Measurements from ENCODE around the gene ST7L.

Gene ST7L

GRCh38 chr1:112532064-112532463 is 86.9 kb downstream of the ST7L start:
- no peak for ATAC-seq
- no peak for TF ChIP-seq SNAI2 (CRISPR knock-in tag; IDR thresholded peaks at IDR 0.05)

DNA sequence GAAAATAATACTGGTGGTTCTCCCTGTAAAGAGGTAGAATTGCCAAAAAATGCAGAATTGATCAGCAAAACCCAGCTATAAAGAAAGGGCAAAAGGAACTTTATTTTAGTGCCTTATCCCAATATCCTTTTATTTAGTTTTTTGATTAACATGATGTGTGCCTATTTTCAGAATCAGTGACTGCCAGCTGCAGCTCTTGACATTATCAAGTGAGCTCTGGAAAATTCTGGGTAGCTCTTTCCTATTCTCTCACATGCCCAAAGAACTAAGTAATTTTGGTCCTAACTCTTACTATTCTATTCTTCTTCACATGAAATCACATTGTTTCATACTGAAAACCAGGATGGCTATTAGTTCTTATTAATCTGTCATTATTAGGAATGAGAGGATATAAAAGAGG is 88.1 kb downstream of the ST7L start:
- no peak for ATAC-seq
- TF ChIP-seq RARB (CRISPR knock-in tag; IDR thresholded peaks at IDR 0.05) (no peak), CREB5 (CRISPR knock-in tag; IDR thresholded peaks at IDR 0.05; ENCODE audit: low read depth) (no peak), ZFP30 (CRISPR knock-in tag; IDR thresholded peaks at IDR 0.05) (no peak), ZNF8 (CRISPR knock-in tag; IDR thresholded peaks at IDR 0.05) (no peak), POU6F1 (CRISPR knock-in tag; IDR thresholded peaks at IDR 0.05; ENCODE audit: borderline replicate concordance, low read depth) (no peak), ZNF565 (CRISPR knock-in tag; conservative IDR thresholded peaks at IDR 0.05; ENCODE audit: low read depth) (no peak), ZC3H10 (CRISPR knock-in tag; IDR thresholded peaks at IDR 0.05) (no peak), PPARA (CRISPR knock-in tag; IDR thresholded peaks at IDR 0.05; ENCODE audit: borderline replicate concordance) (no peak), TCF4 (CRISPR knock-in tag; IDR thresholded peaks at IDR 0.05; ENCODE audit: borderline replicate concordance) (no peak), ZFP3 (CRISPR knock-in tag; IDR thresholded peaks at IDR 0.05) (no peak), ISL1 (CRISPR knock-in tag; IDR thresholded peaks at IDR 0.05) (no peak), TSHZ2 (CRISPR knock-in tag; IDR thresholded peaks at IDR 0.05) (no peak), OSR1 (CRISPR knock-in tag; IDR thresholded peaks at IDR 0.05) (no peak)

- no peak for ATAC-seq
- TF ChIP-seq CSDC2 (CRISPR knock-in tag; IDR thresholded peaks at IDR 0.05) (no peak), ISL1 (CRISPR knock-in tag; IDR thresholded peaks at IDR 0.05) (no peak), SNAI2 (CRISPR knock-in tag; IDR thresholded peaks at IDR 0.05) (no peak), ZNF8 (CRISPR knock-in tag; IDR thresholded peaks at IDR 0.05) (no peak), ZNF565 (CRISPR knock-in tag; conservative IDR thresholded peaks at IDR 0.05; ENCODE audit: low read depth) (no peak), ZC3H10 (CRISPR knock-in tag; IDR thresholded peaks at IDR 0.05) (no peak), GLIS3 (CRISPR knock-in tag; IDR thresholded peaks at IDR 0.05) (no peak), RARB (CRISPR knock-in tag; IDR thresholded peaks at IDR 0.05) (no peak), TCF4 (CRISPR knock-in tag; IDR thresholded peaks at IDR 0.05; ENCODE audit: borderline replicate concordance) (no peak), CREB5 (CRISPR knock-in tag; IDR thresholded peaks at IDR 0.05; ENCODE audit: low read depth) (no peak), PATZ1 (CRISPR knock-in tag; IDR thresholded peaks at IDR 0.05; ENCODE audit: borderline replicate concordance) (no peak), ZNF70 (CRISPR knock-in tag; IDR thresholded peaks at IDR 0.05) (no peak)
Observed at GRCh38 chr1:112529301-112529700, 89.6 kb downstream of the ST7L start.

- peak; percentile 32; the same call in 2 of the 3 replicates for ATAC-seq
- no peak for TF ChIP-seq PPARA (CRISPR knock-in tag; IDR thresholded peaks at IDR 0.05; ENCODE audit: borderline replicate concordance)
- no peak for TF ChIP-seq POU6F1 (CRISPR knock-in tag; IDR thresholded peaks at IDR 0.05; ENCODE audit: borderline replicate concordance, low read depth)
- TF ChIP-seq TSHZ2 (CRISPR knock-in tag; IDR thresholded peaks at IDR 0.05): no peak
- TF ChIP-seq CREB5 (CRISPR knock-in tag; IDR thresholded peaks at IDR 0.05; ENCODE audit: low read depth): peak; percentile 12; the same call in 1 of the 2 replicates
- TF ChIP-seq ZFP30 (CRISPR knock-in tag; IDR thresholded peaks at IDR 0.05): no peak
- no peak for TF ChIP-seq TOX (CRISPR knock-in tag; IDR thresholded peaks at IDR 0.05; ENCODE audit: borderline replicate concordance)
- peak; percentile 82; the same call in 1 of the 2 replicates for TF ChIP-seq ISL1 (CRISPR knock-in tag; IDR thresholded peaks at IDR 0.05)
- TF ChIP-seq OSR1 (CRISPR knock-in tag; IDR thresholded peaks at IDR 0.05): no peak
Observed at GRCh38 chr1:112528076-112528475, 90.9 kb downstream of the ST7L start.

All from SK-N-SH treated with all-trans-retinoic acid at 6 μM for 48 hours (cell line).